HG03469 (cell line): ENCODE results near the gene GSTM2.
"Not testable (repeated sequence)": the region's sequence is repeated elsewhere in the genome, so short reads cannot be mapped to it uniquely, and the experiment has no call there.

Source experiments
- ATAC-seq: cut with Tn5 transposase; IDR thresholded peaks from one replicate; pipeline ENCODE4 v1.9.1; 2021; ENCODE audit warnings: mild to moderate bottlenecking, moderate library complexity, moderate number of reproducible peaks; ENCODE audit not compliant: unreplicated experiment

GSTM2 gene

DNA sequence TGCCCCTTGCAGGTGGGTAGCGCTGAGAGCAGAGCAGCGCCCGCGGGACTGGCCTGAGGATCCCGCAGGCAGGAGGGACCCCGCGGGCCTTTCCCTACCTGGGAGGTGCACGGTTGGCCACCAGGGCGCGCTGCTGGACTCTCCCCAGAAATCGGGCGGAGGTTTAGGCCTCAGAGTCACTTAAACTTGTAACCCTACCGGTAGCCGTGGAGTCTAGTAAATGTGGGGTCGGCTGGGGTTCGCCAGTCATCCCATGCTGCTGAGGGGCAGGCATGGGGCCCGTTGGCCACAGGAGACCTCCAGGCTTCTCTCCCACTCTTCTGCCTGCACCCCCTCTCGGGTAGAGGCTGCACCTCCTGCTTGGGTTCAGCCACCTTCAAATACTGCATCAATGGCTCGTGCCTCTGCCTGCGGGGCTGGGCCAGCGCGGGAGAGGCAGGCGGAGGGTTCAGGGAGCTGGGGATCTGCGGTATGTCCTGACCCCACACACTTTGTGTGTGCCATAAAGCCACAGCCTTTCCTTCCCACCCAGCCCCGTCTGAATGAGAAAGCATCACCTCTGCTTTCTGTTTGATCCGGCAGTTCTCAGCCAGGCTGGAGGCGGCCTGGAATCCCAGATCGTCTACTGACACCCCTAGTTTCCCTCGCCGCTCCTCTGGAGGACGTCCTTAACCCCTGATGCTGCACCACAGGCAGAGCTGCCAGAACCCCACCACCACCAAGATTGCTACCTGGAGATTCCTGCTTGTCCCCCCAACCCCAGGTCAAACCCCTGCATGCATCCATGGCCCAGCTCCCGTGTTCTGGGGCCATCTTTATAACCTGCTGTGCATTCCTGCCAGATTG lies 24.2 kb upstream of the GSTM2 start:
- ATAC-seq: peak; percentile 60

DNA sequence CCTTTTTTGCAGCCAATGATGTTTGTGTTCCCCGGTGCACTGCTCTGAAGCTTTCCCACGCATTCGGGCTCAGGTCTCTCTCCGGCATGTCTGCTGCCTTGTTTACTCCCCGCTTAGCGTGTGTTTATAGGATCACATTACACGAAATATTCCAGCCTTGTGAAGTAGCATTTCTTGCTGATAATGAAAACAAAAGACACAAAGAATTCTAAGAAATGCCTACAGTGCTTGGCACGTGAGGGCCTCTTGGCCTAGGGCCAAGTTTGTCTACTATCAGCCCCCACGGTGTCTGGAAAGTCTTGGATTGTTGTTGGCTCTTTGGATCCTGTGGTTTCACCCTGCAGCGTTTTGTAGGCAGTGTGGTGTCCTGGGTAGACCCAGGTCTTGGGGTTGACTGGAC lies 23.2 kb upstream of the GSTM2 start:
- ATAC-seq: no peak

DNA sequence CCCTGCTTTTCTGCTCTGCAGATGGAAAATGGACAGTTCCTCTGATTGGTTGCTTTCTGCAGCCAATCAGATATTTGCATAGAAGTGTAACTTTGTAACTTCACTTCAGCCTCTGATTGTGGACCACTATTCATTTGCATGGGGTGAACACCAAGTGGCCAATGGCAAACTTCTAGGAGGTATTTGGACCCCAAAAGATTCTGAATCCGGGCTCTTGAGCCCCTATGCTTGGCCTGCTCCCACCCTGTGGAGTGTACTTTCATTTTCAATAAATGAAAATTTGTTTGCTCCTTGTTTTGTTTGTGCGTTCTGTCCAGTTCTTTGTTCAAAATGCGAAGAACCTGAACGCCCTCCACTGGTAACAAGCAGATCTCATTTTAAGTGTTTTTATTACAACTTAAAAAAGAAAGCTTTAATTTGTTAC lies 18.4 kb upstream of the GSTM2 start:
- ATAC-seq: no peak

DNA sequence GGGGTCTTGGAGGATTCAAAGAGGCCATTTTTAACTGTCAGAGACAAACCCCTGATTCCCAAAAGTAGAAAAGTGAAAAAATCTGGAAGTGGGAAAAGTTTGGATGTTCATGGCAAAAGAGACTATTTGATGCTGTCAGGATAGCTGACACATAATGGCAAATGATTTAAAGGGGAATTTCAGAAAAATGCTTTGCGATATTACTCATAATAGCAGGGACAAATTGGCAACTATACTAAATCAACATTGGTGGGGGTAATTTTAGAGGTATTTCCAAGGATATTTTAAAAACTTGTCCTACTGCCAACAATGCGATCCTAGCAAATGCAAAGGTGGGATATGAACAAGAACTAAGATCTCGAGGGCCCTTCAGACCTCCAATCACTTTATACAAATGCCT lies 17.2 kb upstream of the GSTM2 start:
- no peak for ATAC-seq

DNA sequence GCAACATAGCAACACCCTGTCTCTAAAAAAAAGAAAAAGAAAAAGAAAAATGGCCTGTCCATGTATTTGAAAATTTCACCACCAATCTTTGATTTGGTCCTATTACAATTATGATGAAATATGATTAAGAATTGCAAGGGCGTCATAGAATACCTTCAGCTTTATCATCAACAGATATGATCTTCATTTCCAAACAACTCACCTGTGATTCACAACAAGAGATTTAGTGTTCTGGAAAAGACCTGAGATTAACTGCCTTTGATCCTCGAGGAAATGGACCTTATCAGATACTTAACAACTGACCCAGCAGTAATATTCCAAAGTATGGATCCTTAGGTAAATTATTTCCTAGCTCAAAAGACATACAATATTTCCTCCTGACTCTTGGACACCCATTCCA lies 15.5 kb upstream of the GSTM2 start:
- no peak for ATAC-seq

DNA sequence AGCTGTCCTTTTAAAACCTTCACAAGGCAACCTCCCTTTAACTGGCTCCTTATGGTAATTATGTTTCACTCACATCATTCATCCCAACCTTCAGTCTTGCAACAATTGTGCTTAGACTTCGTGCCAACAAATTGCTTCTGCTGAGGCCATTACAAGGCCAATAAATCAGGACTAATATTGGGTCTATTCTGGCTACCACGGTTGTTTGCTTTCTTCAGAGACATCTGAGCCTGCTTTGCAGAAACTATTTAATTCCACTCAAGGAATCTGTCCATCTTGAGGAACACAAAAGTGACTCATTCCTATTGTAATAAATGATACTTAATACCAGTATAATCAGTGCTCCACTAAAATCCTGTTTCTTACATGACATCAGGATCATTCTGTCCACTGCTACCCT lies 14.6 kb upstream of the GSTM2 start:
- no peak for ATAC-seq

DNA sequence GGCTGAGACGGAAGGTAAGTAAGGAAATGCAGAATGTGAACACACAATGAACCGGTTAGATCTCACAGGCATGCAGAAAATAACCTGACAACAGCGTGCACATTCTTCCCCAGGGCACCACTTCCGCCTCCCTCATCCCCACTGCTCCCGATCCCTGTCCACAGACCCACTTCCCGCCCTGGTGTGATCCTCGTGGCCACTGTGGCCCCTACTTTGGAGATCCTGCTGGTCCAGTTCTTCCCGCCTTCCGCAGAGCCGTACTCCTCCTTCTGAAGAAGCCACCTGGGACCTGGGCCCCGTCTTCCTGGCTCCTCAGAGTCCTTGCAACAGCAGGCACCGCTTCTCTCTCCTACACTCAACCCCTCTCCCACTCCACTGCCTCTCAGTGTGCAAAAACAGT lies 13.3 kb upstream of the GSTM2 start:
- no peak for ATAC-seq

DNA sequence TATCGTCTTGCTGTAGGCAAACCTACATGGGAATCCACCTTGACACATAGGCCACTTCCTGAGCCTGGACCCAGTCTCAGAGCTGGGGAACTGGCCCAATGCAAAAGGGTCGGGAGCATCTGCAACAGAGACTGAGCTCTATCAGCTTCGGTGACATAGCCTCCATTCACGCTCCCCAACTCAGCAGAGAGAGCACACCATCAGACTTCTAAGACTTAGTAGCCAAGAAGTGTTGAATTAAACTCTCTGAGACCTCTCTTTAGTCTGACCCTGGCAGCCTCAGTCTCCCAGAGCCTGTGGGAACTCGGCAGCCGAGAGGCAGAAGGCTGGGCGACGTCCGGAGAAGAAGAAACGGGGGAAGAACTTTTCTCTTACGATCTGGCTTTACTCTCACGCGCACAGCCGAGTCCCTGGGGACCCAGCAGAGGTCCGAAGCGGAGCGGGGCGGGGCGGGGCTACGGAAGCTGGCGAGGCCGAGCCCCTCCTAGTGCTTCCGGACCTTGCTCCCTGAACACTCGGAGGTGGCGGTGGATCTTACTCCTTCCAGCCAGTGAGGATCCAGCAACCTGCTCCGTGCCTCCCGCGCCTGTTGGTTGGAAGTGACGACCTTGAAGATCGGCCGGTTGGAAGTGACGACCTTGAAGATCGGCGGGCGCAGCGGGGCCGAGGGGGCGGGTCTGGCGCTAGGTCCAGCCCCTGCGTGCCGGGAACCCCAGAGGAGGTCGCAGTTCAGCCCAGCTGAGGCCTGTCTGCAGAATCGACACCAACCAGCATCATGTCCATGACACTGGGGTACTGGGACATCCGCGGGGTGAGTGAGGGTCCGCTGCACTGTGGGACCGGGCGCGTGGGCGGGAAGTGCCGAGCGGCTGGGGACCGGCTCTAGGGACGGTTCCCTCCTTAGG lies 12.0 kb upstream of the GSTM2 start, which contains the start of gene GSTM4:
GSTM4 (plus strand) TSS at position 485 of the 905 bp plus-strand sequence; CDS start at position 776, 291 bp downstream.
- ATAC-seq: no peak

DNA sequence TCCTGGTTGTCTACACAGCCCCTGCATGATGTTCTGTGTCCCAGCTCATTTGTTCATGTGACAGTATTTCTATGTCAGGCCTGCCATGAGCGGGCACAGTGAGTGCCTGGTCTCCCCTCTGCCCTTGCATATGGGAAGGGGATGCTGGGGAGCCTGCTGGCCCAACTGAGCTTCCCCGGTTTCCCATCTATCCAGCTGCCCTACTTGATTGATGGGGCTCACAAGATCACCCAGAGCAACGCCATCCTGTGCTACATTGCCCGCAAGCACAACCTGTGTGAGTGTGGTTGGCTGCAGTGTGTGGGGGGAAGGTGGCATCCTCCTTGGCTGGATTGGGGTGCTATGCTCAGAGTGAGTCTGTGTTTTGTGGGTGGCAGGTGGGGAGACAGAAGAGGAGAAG lies 10.5 kb upstream of the GSTM2 start:
- no peak for ATAC-seq

DNA sequence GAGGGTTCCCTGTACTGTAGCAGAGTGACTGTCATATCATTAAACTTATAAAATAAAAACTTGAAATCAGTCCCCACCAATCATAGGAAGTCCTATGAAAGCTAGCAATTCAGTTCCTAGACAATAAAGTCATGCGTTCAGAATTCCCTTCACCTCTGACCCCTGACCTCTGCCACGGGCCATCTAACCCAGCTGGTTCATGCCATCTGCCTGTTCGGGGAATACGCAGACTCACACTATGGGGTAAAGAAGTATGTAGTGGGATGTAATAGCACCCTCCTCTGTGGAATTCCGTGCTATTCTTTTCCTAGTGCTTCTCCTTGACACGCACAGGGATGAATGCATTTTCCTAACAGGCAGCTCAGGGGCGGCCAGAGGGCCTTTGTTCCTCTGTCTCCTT lies 9.9 kb upstream of the GSTM2 start:
- ATAC-seq: no peak

DNA sequence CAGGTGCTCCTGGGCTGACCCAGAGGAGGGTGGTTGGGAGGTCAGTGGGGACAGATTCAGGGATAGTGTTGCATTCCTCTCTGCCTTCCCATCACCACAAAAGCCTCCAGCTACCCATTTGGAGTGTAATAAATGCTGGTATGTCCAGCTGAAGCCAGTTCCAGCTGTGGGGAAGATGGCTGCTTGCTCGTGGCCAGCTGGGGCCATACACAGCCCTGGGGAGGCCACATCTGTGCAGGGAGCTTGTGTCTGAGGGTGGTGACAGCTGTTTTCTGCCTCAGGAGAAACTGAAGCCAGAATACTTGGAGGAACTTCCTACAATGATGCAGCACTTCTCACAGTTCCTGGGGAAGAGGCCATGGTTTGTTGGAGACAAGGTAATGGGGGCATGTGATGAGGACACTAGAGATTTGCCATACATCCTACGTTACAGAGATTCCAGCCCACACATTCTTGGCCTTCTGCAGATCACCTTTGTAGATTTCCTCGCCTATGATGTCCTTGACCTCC lies 9.3 kb upstream of the GSTM2 start:
- ATAC-seq: no peak

DNA sequence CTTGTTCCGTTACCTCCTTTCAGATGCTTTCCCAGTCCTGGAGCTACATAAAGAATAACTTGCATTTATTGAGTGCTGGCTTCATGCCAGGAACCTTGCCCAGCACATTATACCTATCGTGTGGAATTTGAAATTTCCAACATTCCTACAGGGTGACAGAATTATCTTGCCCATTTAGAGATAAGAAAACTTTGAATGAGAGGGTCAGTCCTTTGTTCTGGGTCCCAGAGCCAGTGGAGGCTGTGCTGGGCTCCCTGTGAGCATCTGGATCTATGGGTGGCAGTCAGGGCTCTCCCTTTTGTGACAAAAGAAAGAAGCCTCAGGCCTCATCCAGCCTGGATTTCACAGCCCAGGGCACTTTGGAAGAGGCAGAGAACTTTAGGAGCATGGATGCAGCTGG lies 8.7 kb upstream of the GSTM2 start:
- no peak for ATAC-seq

DNA sequence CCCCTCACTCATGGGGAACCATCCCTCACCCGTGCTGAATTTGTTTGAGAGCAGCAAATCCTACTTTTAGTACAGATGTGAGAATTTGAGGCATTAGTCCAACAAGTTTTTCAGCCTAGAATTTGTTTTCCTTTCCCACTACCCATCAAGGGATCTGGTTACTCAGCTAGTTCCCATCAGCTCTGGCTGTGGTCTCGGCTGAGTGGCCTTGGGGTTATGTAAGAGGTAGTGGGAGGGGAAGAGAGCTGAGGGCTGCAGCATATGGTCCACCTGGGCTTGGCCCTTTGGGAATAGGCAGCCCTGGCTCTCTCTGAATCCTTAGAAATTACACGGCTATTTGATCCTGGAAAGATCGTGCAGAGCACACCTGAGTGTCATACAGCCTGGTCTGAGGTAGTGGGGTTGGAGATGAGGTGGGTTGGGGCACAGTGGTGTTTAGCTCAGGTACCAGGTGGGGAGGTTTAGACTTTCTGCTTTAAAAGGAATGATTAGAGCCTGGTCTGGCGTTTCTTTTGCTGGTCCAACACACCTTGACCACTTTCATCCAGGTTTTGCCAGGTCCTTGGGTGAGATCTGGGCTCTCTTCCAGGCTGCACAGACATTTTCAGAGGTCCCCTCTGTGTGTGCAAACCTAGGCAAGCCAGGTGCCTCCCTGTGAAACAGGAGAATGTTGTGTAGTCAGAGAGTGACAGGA lies 7.7 kb upstream of the GSTM2 start:
- ATAC-seq: no peak

DNA sequence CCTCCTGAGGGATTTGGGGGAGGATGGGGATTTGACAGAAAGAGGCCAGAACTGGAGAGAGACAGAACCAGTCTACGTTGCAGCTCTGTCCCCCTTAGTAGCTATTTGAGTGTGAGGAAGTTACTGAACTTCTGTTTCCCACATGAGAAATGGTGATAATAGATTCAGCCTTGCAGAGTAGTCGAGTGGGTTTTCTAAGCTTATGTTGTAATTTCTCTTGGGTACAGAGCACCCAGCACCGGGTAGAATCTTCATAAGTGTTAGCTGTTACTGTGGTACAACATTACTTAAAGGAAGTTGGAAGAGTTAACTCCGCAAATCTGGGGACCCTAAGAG lies 7.2 kb upstream of the GSTM2 start:
- ATAC-seq: not testable (repeated sequence)

DNA sequence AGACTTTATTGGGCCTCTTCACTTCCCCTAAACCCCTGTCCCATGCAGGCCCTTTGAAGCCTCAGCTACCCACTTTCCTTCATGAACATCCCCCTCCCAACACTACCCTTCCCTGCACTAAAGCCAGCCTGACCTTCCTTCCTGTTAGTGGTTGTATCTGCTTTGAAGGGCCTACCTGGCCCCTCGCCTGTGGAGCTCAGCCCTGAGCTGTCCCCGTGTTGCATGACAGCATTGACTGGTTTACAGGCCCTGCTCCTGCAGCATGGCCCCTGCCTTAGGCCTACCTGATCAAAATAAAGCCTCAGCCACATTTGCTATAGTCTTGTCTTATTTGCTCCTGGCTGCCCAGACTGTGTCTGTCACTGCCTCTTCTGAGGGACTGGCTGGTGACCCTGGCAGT lies 6.5 kb upstream of the GSTM2 start:
- ATAC-seq: no peak

DNA sequence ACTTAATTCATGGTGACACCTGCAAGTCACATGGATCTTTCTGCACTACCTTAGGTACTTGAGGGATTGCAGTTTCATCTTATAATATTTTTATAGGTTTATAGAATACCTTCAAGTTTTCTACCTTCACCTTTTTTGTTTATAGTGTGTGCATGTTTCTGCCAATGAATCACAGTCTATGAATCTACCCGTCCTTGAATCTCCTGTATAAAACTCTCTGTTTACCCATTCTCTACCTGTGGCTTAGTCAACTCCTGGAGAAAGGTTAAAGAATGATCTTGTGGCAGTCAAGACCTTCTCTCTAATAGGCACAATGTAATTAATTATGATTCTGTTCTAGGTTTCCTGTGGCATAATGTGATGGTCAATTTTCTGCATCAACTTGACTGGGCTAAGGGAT lies 3.2 kb upstream of the GSTM2 start:
- ATAC-seq: no peak

DNA sequence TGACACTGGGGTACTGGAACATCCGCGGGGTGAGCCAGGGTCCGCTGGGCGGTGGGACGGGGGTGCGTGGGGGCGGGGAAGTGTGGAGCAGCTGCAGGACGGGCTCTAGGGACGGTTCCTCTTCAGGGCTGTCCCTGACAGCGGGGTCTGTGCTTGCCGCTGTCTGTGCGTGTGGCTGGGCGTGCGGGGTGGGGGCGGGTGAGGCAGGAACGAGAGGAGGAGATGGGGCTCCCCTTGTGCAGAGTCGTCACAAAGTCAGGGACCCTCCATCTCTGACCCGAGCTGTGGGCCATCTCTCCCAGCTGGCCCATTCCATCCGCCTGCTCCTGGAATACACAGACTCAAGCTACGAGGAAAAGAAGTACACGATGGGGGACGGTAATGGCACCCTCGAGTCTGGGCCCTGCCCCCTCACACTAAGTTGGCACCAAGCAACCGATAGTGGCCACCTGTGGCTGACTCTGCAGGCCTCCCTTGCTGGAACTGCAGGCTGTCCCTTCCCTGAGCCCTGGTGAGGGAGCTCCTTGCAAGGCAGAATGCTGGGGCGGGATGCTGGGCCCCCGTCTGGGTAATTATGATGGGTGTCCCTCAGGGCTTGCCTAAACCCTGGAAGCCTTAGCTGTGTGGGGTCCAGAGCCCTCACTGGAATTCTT lies 392 bp downstream of the GSTM2 start:
- no peak for ATAC-seq

DNA sequence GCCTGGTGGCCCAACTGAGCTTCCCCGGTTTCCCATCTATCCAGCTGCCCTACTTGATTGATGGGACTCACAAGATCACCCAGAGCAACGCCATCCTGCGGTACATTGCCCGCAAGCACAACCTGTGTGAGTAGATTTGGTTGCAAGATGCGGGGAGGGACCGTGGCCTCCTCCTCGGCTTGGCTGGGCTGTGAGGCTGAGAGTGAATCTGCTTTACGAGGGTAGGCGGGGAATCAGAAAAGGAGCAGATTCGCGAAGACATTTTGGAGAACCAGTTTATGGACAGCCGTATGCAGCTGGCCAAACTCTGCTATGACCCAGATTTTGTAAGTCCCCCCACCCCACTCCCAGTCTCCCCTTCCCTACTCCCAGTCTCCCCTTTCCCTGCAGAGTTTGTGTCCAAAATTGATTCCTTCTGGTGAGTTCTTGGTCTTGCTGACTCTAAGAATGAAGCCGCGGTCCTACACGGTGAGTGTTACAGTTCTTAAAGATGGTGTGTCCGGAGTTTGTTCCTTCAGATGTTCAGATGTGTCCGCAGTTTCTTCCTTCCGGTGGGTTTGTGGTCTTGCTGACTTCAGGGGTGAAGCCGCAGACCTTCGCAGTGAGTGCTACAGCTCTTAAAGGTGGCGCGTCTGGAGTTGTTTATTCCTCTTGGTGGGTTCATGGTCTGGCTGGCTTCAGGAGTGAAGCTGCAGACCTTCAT lies 1.5 kb downstream of the GSTM2 start:
- no peak for ATAC-seq

DNA sequence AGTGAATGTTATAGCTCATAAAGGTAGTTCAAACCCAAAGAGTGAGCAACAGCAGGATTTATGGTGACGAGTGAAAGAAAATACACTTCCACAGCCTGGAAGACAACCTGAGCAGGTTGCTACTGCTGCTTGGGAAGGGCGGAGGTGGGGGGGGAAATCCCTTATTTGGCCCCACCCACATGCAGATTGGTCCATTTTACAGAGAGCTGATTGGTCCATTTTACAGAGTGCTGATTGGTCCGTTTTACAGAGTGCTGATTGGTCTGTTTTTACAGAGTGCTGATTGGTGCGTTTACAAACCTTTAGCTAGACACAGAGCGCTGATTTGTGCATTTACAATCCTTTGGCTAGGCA lies 2.1 kb downstream of the GSTM2 start:
- ATAC-seq: not testable (repeated sequence)

DNA sequence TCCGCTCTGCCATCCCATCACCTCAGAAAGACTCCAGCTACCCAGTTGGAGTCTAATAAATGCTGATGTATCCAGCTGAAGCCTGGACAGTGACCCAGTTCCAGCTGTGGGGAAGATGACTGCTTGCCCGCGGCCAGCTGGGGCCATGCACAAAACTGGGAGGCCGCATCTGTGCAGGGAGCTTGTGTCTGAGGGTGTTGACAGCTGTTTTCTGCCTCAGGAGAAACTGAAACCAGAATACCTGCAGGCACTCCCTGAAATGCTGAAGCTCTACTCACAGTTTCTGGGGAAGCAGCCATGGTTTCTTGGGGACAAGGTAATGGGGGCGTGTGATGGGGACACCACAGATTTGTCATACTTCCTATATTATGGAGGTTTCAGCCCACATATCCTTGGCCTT lies 3.2 kb downstream of the GSTM2 start:
- ATAC-seq: no peak
